ENCODE data around the gene UBE4A.

Gene UBE4A

GRCh38 chr11:118343248-118343647 is 16.2 kb upstream of the UBE4A start:
- Mint-ChIP-seq H3K9me3 (peaks cover 3% of the 10 kb centered on the region), H3K4me3 (no peak overlapping the region), H3K27ac (no peak overlapping the region), H3K4me1 (peaks cover 5% of the 10 kb centered on the region), H3K27me3 (ENCODE audit: low read depth, poor library complexity) (peaks cover 43% of the 10 kb centered on the region), H3K36me3 (ENCODE audit: low read depth) (no peaks in the 10 kb centered on the region)
- TF ChIP-seq CTCF (IDR thresholded peaks at IDR 0.05) = no peak
- DNase-seq = no peak

DNA sequence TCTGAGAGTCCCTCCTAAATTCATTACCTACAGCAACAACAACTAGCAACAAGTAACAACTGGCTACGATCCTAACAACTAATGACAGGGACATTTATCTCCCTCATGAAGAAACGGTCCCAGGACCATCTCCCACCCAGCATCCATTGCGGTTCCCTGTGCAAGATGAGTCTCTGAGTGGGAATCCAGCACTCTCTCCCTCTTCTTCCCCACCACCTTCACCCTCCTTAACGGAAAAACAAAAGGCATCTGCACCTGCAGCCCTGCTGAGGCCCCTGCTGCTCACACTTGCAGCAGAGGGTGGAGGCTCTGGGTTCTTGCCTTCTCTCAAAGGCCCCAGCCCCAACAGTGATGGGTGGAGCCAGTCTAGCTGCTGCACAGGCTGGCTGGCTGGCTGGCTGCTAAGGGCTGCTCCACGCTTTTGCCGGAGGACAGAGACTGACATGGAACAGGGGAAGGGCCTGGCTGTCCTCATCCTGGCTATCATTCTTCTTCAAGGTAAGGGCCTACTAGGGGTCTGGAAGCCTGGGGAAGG is 15.4 kb upstream of the UBE4A start, which contains the start of gene CD3G:
Gene CD3G, plus strand, starts transcription at position 364 of the 535 bp plus-strand sequence. Its CDS starts 80 bp downstream, at position 444.
- H3K4me1 Mint-ChIP-seq = no peaks in the 10 kb centered on the region
- TF ChIP-seq CTCF (IDR thresholded peaks at IDR 0.05) = no peak
- no peaks in the 10 kb centered on the region for H3K36me3 Mint-ChIP-seq (ENCODE audit: low read depth)
- no peak within 1 kb of the TSS for H3K4me3 Mint-ChIP-seq
- peaks cover 51% of the 10 kb centered on the region for H3K27me3 Mint-ChIP-seq (ENCODE audit: low read depth, poor library complexity)
- no peak within 1 kb of the TSS for H3K27ac Mint-ChIP-seq
- DNase-seq = no peak
- peaks cover 3% of the 10 kb centered on the region for H3K9me3 Mint-ChIP-seq

GRCh38 chr11:118349475-118349874 is 9.9 kb upstream of the UBE4A start:
- H3K27me3 Mint-ChIP-seq (ENCODE audit: low read depth, poor library complexity) = peaks cover 94% of the 10 kb centered on the region
- H3K4me1 Mint-ChIP-seq = no peaks in the 10 kb centered on the region
- no peaks in the 10 kb centered on the region for H3K36me3 Mint-ChIP-seq (ENCODE audit: low read depth)
- H3K4me3 Mint-ChIP-seq = no peak overlapping the region
- H3K27ac Mint-ChIP-seq = no peak overlapping the region
- no peak for TF ChIP-seq CTCF (IDR thresholded peaks at IDR 0.05)
- DNase-seq = no peak
- peaks cover 3% of the 10 kb centered on the region for H3K9me3 Mint-ChIP-seq

DNA sequence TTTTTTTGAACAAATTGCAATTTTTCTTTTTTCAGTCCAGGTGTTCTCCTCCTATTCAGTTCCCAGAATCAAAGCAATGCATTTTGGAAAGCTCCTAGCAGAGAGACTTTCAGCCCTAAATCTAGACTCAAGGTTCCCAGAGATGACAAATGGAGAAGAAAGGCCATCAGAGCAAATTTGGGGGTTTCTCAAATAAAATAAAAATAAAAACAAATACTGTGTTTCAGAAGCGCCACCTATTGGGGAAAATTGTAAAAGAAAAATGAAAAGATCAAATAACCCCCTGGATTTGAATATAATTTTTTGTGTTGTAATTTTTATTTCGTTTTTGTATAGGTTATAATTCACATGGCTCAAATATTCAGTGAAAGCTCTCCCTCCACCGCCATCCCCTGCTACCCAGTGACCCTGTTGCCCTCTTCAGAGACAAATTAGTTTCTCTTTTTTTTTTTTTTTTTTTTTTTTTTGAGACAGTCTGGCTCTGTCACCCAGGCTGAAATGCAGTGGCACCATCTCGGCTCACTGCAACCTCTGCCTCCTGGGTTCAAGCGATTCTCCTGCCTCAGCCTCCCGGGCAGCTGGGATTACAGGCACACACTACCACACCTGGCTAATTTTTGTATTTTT is 6.2 kb upstream of the UBE4A start:
- H3K27ac Mint-ChIP-seq = no peak overlapping the region
- no peaks in the 10 kb centered on the region for H3K9me3 Mint-ChIP-seq
- DNase-seq = no peak
- no peaks in the 10 kb centered on the region for H3K4me1 Mint-ChIP-seq
- peaks cover 76% of the 10 kb centered on the region for H3K27me3 Mint-ChIP-seq (ENCODE audit: low read depth, poor library complexity)
- H3K36me3 Mint-ChIP-seq (ENCODE audit: low read depth) = no peaks in the 10 kb centered on the region
- TF ChIP-seq CTCF (IDR thresholded peaks at IDR 0.05) = peak; percentile 55
- H3K4me3 Mint-ChIP-seq = no peak overlapping the region

DNA sequence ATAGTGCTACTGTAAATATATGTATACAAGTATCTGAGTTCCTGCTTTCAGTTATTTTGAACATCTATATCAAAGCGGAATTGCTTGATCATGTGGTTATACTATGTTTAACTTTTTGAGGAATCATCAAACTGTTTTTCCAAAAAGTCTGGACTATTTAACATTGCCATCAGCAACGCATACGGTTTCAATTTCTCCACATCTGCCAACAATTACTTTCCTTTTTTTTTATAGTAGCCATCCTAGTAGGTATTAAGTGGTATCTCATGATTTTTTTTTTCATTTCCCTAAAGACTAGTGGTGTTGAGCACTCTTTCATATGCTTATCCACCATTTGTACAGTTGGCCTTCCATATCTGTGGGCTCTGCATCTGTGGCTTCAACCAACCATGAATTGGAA is 1.3 kb upstream of the UBE4A start:
- H3K27ac Mint-ChIP-seq = no peak overlapping the region
- peaks cover 11% of the 10 kb centered on the region for H3K9me3 Mint-ChIP-seq
- H3K27me3 Mint-ChIP-seq (ENCODE audit: low read depth, poor library complexity) = peaks cover 40% of the 10 kb centered on the region
- TF ChIP-seq CTCF (IDR thresholded peaks at IDR 0.05) = no peak
- no peak overlapping the region for H3K4me3 Mint-ChIP-seq
- H3K36me3 Mint-ChIP-seq (ENCODE audit: low read depth) = peaks cover 8% of the 10 kb centered on the region
- no peak for DNase-seq
- peaks cover 14% of the 10 kb centered on the region for H3K4me1 Mint-ChIP-seq
